ENCODE measurements around the gene KCNMB2.

GRCh38 chr3:178625053-178625600 is 88.9 kb downstream of the KCNMB2 start:
- no peak for TF ChIP-seq POLR2A (IDR thresholded peaks at IDR 0.05)
- no peak for TF ChIP-seq CTCF (IDR thresholded peaks at IDR 0.05)

All from right lobe of liver (tissue), 4 donors.